Endothelial cell (in vitro differentiated cells): Measurements from ENCODE around the gene RAB35. TPM values are rescaled to one million over a fixed set of nuclear protein-coding genes. Genes with fewer than 3 reads are reported as not detected.

Experiments used
- DNase-seq: peaks from one replicate; pipeline ENCODE4 v3.0.0; 2021; ENCODE audit warnings: low spot score
- H3K27ac Mint-ChIP-seq: one replicate; pipeline ENCODE4 v1.8.0; 2021; ENCODE audit warnings: mixed read lengths, inconsistent platforms; ENCODE audit not compliant: unreplicated experiment
- H3K27me3 Mint-ChIP-seq: one replicate; pipeline ENCODE4 v1.8.0; 2021; ENCODE audit warnings: mild to moderate bottlenecking, moderate library complexity, mixed read lengths, inconsistent platforms; ENCODE audit not compliant: unreplicated experiment
- H3K36me3 Mint-ChIP-seq: one replicate; pipeline ENCODE4 v1.8.0; 2021; ENCODE audit warnings: mild to moderate bottlenecking, low read depth, mixed read lengths, inconsistent platforms; ENCODE audit not compliant: unreplicated experiment
- H3K4me1 Mint-ChIP-seq: one replicate; pipeline ENCODE4 v1.8.0; 2021; ENCODE audit warnings: mild to moderate bottlenecking, mixed read lengths, inconsistent platforms; ENCODE audit not compliant: unreplicated experiment
- H3K4me3 Mint-ChIP-seq: one replicate; pipeline ENCODE4 v1.8.0; 2021; ENCODE audit warnings: mild to moderate bottlenecking, mixed read lengths, inconsistent platforms; ENCODE audit not compliant: unreplicated experiment
- H3K9me3 Mint-ChIP-seq: one replicate; pipeline ENCODE4 v1.8.0; 2021; ENCODE audit warnings: mixed read lengths, inconsistent platforms; ENCODE audit not compliant: unreplicated experiment
- CTCF ChIP-seq: fragments of 200-600 bp; sonication (generic); IDR thresholded peaks from one replicate; pipeline ENCODE4 v1.5.0; 2021; ENCODE audit warnings: antibody characterized with exemption; ENCODE audit not compliant: unreplicated experiment
- total RNA-seq: library from RNA; stranded (reverse); fragmentation: NEBNext Ultra II Directional; extraction: Animal tissue kit (Norgen Biotek cat#: 25700); gene quantifications from one replicate; pipeline ENCODE4 v1.2.1, GENCODE V29; 2021; ENCODE audit not compliant: unreplicated experiment

Gene RAB35
- total RNA-seq, 1 donor from 2014 or later, result 76.4 TPM

- Mint-ChIP-seq H3K27ac (no peak overlapping the region), H3K4me1 (no peaks in the 10 kb centered on the region), H3K4me3 (no peak overlapping the region), H3K9me3 (no peaks in the 10 kb centered on the region), H3K36me3 (no peaks in the 10 kb centered on the region), H3K27me3 (peaks cover 1% of the 10 kb centered on the region)
- TF ChIP-seq CTCF, result no peak
- DNase-seq, result no peak
Observed at GRCh38 chr12:120079411-120080400, 36.8 kb downstream of the RAB35 start.

- Mint-ChIP-seq H3K27me3 (peaks cover 1% of the 10 kb centered on the region), H3K4me3 (no peak overlapping the region), H3K4me1 (no peaks in the 10 kb centered on the region), H3K9me3 (no peaks in the 10 kb centered on the region), H3K27ac (no peak overlapping the region), H3K36me3 (no peaks in the 10 kb centered on the region)
- DNase-seq, result no peak
- TF ChIP-seq CTCF, result no peak
Observed at GRCh38 chr12:120078868-120079267, 37.7 kb downstream of the RAB35 start.

GRCh38 chr12:120077260-120077659 lies 39.3 kb downstream of the RAB35 start:
- peaks cover 1% of the 10 kb centered on the region for H3K27me3 Mint-ChIP-seq
- H3K36me3 Mint-ChIP-seq, result no peaks in the 10 kb centered on the region
- no peak overlapping the region for H3K4me3 Mint-ChIP-seq
- no peaks in the 10 kb centered on the region for H3K4me1 Mint-ChIP-seq
- DNase-seq, result no peak
- no peak overlapping the region for H3K27ac Mint-ChIP-seq
- TF ChIP-seq CTCF, result no peak
- no peaks in the 10 kb centered on the region for H3K9me3 Mint-ChIP-seq

GRCh38 chr12:120076651-120077050 lies 39.9 kb downstream of the RAB35 start:
- TF ChIP-seq CTCF, result no peak
- Mint-ChIP-seq H3K27ac (no peak overlapping the region), H3K4me3 (no peak overlapping the region), H3K27me3 (peaks cover 1% of the 10 kb centered on the region), H3K9me3 (no peaks in the 10 kb centered on the region), H3K4me1 (no peaks in the 10 kb centered on the region), H3K36me3 (no peaks in the 10 kb centered on the region)
- no peak for DNase-seq

GRCh38 chr12:120075034-120075616 lies 41.4 kb downstream of the RAB35 start:
- Mint-ChIP-seq H3K9me3 (no peaks in the 10 kb centered on the region), H3K27me3 (peaks cover 1% of the 10 kb centered on the region), H3K4me1 (no peaks in the 10 kb centered on the region), H3K36me3 (no peaks in the 10 kb centered on the region), H3K27ac (no peak overlapping the region), H3K4me3 (no peak overlapping the region)
- DNase-seq, result no peak
- no peak for TF ChIP-seq CTCF
